HL-60 (cell line): ENCODE data around the gene ZNF74.
A peak's percentile ranks its signal among the peaks of the same experiment; 100 is the strongest.
"Not testable (repeated sequence)": the region's sequence is repeated elsewhere in the genome, so short reads cannot be mapped to it uniquely, and the experiment has no call there.

ENCODE experiments used
- DNase-seq, 2 experiments: peaks; one replicate each; pipeline ENCODE4 v3.0.0-alpha.2; 2010 to 2020; ENCODE audit warnings: low read depth in 1 of 2, low spot score in 1 of 2
- H3K27ac ChIP-seq: fragments of 250-450 bp; sonication (Bioruptor Pico); replicated peaks from 2 replicates; pipeline ENCODE4 v1.5.1; 2020; ENCODE audit warnings: mild to moderate bottlenecking, moderate library complexity
- H3K27me3 ChIP-seq: fragments of 250-450 bp; sonication (Bioruptor Pico); 2 replicates; pipeline ENCODE4 v1.5.1; 2021; ENCODE audit warnings: mild to moderate bottlenecking, moderate library complexity; ENCODE audit not compliant: insufficient read depth, poor library complexity, severe bottlenecking
- H3K4me3 ChIP-seq: replicated peaks from 2 replicates; pipeline ENCODE4 v1.5.1; 2011; ENCODE audit warnings: mild to moderate bottlenecking, control low read depth, low read length; ENCODE audit not compliant: insufficient read depth
- CTCF ChIP-seq: IDR thresholded peaks from one replicate; pipeline ENCODE4 v1.5.1; 2011; ENCODE audit warnings: low read length, control low read depth, inconsistent platforms; ENCODE audit not compliant: insufficient read depth
- GABPA ChIP-seq: IDR thresholded peaks from 2 replicates; pipeline ENCODE4 v1.6.1; 2012; ENCODE audit warnings: low read depth
- POLR2AphosphoS5 ChIP-seq: IDR thresholded peaks from 2 replicates; pipeline ENCODE4 v1.6.1; 2012; ENCODE audit warnings: low read depth
- REST ChIP-seq: IDR thresholded peaks from 2 replicates; pipeline ENCODE4 v1.6.1; 2012; ENCODE audit warnings: low read depth; ENCODE audit not compliant: insufficient replicate concordance
- SPI1 ChIP-seq: IDR thresholded peaks from 2 replicates; pipeline ENCODE4 v1.6.1; 2012; ENCODE audit warnings: low read depth, mild to moderate bottlenecking, borderline replicate concordance
- long read RNA-seq: library from polyadenylated mRNA; unstranded; transcript quantifications from one replicate; pipeline ENCODE4 v2.0.0, GENCODE V29; 2020

ZNF74 gene
- long read RNA-seq, transcript ZNF74-203 (4 exons, 2,789 nt) = minor isoform, 25 of 74 reads
- long read RNA-seq, transcript ZNF74-202 (5 exons, 3,159 nt) = major isoform, 36 of 74 reads
- long read RNA-seq, partial matches to known transcripts = 0 of 74 reads
- long read RNA-seq, other reads (novel, unspliced or antisense) = 10 of 74 reads

- Histone ChIP-seq H3K4me3 (peak within 1 kb of the TSS; percentile 70), H3K27ac (peak within 1 kb of the TSS; percentile 79), H3K27me3 (no peaks in the 10 kb centered on the region)
- peak; percentile 85 to 91 for DNase-seq
- peak; percentile 67; the same call in 1 of the 2 replicates for TF ChIP-seq POLR2AphosphoS5
- no peak for TF ChIP-seq SPI1
Measured at GRCh38 chr22:20393705-20394476, at the start of gene ZNF74. ZNF74 (plus strand) TSS chr22:20394151; CDS start chr22:20394629, 478 bp downstream.

GRCh38 chr22:20346553-20346952, 47.4 kb upstream of the ZNF74 start:
- not testable (repeated sequence) for H3K4me3 ChIP-seq, DNase-seq

GRCh38 chr22:20352536-20352935, 41.4 kb upstream of the ZNF74 start:
- H3K27ac ChIP-seq, DNase-seq, H3K4me3 ChIP-seq, H3K27me3 ChIP-seq: not testable (repeated sequence)

More at GRCh38 chr22:20346553-20346952, 47.4 kb upstream of the ZNF74 start:
- H3K27me3 ChIP-seq, H3K27ac ChIP-seq: not testable (repeated sequence)

GRCh38 chr22:20354238-20354975, 39.5 kb upstream of the ZNF74 start:
- DNase-seq = no peak
- Histone ChIP-seq H3K27me3 (no peaks in the 10 kb centered on the region), H3K27ac (no peak overlapping the region), H3K4me3 (no peak overlapping the region)
- TF ChIP-seq CTCF (no peak), GABPA (no peak), SPI1 (no peak), POLR2AphosphoS5 (no peak), REST (no peak)

GRCh38 chr22:20355939-20356636, 37.9 kb upstream of the ZNF74 start:
- DNase-seq, H3K27me3 ChIP-seq, H3K4me3 ChIP-seq, H3K27ac ChIP-seq: not testable (repeated sequence)

GRCh38 chr22:20356906-20357305, 37.0 kb upstream of the ZNF74 start:
- DNase-seq, H3K27me3 ChIP-seq: not testable (repeated sequence)

GRCh38 chr22:20357967-20358366, 36.0 kb upstream of the ZNF74 start:
- DNase-seq, H3K27me3 ChIP-seq, H3K27ac ChIP-seq, H3K4me3 ChIP-seq: not testable (repeated sequence)

More at GRCh38 chr22:20356906-20357305, 37.0 kb upstream of the ZNF74 start:
- H3K27ac ChIP-seq, H3K4me3 ChIP-seq: not testable (repeated sequence)

- not testable (repeated sequence) for H3K27ac ChIP-seq, DNase-seq, H3K4me3 ChIP-seq, H3K27me3 ChIP-seq
Measured at GRCh38 chr22:20358503-20359239, 35.3 kb upstream of the ZNF74 start.

GRCh38 chr22:20360261-20360660, 33.7 kb upstream of the ZNF74 start:
- not testable (repeated sequence) for H3K27me3 ChIP-seq, DNase-seq, H3K4me3 ChIP-seq

More at GRCh38 chr22:20360261-20360660, 33.7 kb upstream of the ZNF74 start:
- not testable (repeated sequence) for H3K27ac ChIP-seq
